ENCODE results near the gene ARHGEF26.

ARHGEF26 gene

GRCh38 chr3:154235330-154235729 is 114.1 kb downstream of the ARHGEF26 start:
- Histone ChIP-seq H3K4me2 (ENCODE audit: low read length) (no peak overlapping the region), H4K20me1 (ENCODE audit: insufficient read depth, low read length) (no peaks in the 10 kb centered on the region), H3F3A (ENCODE audit: insufficient read depth, low read length) (no peaks in the 10 kb centered on the region), H3K27me3 (ENCODE audit: insufficient read depth, low read length) (no peaks in the 10 kb centered on the region), H3K27ac (ENCODE audit: low read depth, low read length, poor library complexity, severe bottlenecking) (no peak overlapping the region), H3K9me2 (ENCODE audit: low read depth, low read length) (no peaks in the 10 kb centered on the region), H3K4me1 (ENCODE audit: insufficient read depth, low read length, severe bottlenecking) (no peaks in the 10 kb centered on the region), H3K79me2 (ENCODE audit: insufficient read depth, low read length) (no peaks in the 10 kb centered on the region), H3K9ac (ENCODE audit: low read length) (no peak overlapping the region), H3K36me3 (ENCODE audit: insufficient read depth, low read length) (no peaks in the 10 kb centered on the region), H3K4me3 (ENCODE audit: low read depth, low read length, poor library complexity, severe bottlenecking) (no peak overlapping the region), H2AFZ (ENCODE audit: low read length) (no peak overlapping the region), H3K9me3 (ENCODE audit: low read length) (no peaks in the 10 kb centered on the region)
- TF ChIP-seq EZH2 (IDR thresholded peaks at IDR 0.05; ENCODE audit: borderline replicate concordance, low read length) = no peak
- TF ChIP-seq CTCF (IDR thresholded peaks at IDR 0.05; ENCODE audit: low read length) = no peak

- TF ChIP-seq CTCF (IDR thresholded peaks at IDR 0.05; ENCODE audit: low read length) (no peak), EZH2 (IDR thresholded peaks at IDR 0.05; ENCODE audit: borderline replicate concordance, low read length) (no peak)
- H3K4me2 ChIP-seq (ENCODE audit: low read length) = no peak overlapping the region
- no peaks in the 10 kb centered on the region for H3K9me2 ChIP-seq (ENCODE audit: low read depth, low read length)
- no peaks in the 10 kb centered on the region for H3K36me3 ChIP-seq (ENCODE audit: insufficient read depth, low read length)
- no peaks in the 10 kb centered on the region for H3K9me3 ChIP-seq (ENCODE audit: low read length)
- no peak overlapping the region for H3K9ac ChIP-seq (ENCODE audit: low read length)
- no peak overlapping the region for H3K27ac ChIP-seq (ENCODE audit: low read depth, low read length, poor library complexity, severe bottlenecking)
- H3F3A ChIP-seq (ENCODE audit: insufficient read depth, low read length) = no peaks in the 10 kb centered on the region
- no peak overlapping the region for H2AFZ ChIP-seq (ENCODE audit: low read length)
- no peaks in the 10 kb centered on the region for H4K20me1 ChIP-seq (ENCODE audit: insufficient read depth, low read length)
- H3K27me3 ChIP-seq (ENCODE audit: insufficient read depth, low read length) = no peaks in the 10 kb centered on the region
- H3K4me1 ChIP-seq (ENCODE audit: insufficient read depth, low read length, severe bottlenecking) = no peaks in the 10 kb centered on the region
- no peaks in the 10 kb centered on the region for H3K79me2 ChIP-seq (ENCODE audit: insufficient read depth, low read length)
- H3K4me3 ChIP-seq (ENCODE audit: low read depth, low read length, poor library complexity, severe bottlenecking) = no peak overlapping the region
Measured at GRCh38 chr3:154236331-154236730, 115.1 kb downstream of the ARHGEF26 start.

GRCh38 chr3:154240235-154240634 is 119.0 kb downstream of the ARHGEF26 start:
- Histone ChIP-seq H3K4me1 (ENCODE audit: insufficient read depth, low read length, severe bottlenecking) (no peaks in the 10 kb centered on the region), H3K36me3 (ENCODE audit: insufficient read depth, low read length) (no peaks in the 10 kb centered on the region), H3K4me2 (ENCODE audit: low read length) (no peak overlapping the region)

More at GRCh38 chr3:154240235-154240634, 119.0 kb downstream of the ARHGEF26 start:
- Histone ChIP-seq H3K27ac (ENCODE audit: low read depth, low read length, poor library complexity, severe bottlenecking) (no peak overlapping the region), H4K20me1 (ENCODE audit: insufficient read depth, low read length) (no peaks in the 10 kb centered on the region), H3K27me3 (ENCODE audit: insufficient read depth, low read length) (no peaks in the 10 kb centered on the region), H3K4me3 (ENCODE audit: low read depth, low read length, poor library complexity, severe bottlenecking) (no peak overlapping the region), H2AFZ (ENCODE audit: low read length) (no peak overlapping the region), H3F3A (ENCODE audit: insufficient read depth, low read length) (no peaks in the 10 kb centered on the region), H3K9me3 (ENCODE audit: low read length) (no peaks in the 10 kb centered on the region), H3K79me2 (ENCODE audit: insufficient read depth, low read length) (no peaks in the 10 kb centered on the region), H3K9me2 (ENCODE audit: low read depth, low read length) (no peaks in the 10 kb centered on the region), H3K9ac (ENCODE audit: low read length) (no peak overlapping the region)
- TF ChIP-seq EZH2 (IDR thresholded peaks at IDR 0.05; ENCODE audit: borderline replicate concordance, low read length) (no peak), CTCF (IDR thresholded peaks at IDR 0.05; ENCODE audit: low read length) (no peak)

All from OCI-LY1 (cell line).